ENCODE results near the gene INO80B.

The INO80B gene

DNA sequence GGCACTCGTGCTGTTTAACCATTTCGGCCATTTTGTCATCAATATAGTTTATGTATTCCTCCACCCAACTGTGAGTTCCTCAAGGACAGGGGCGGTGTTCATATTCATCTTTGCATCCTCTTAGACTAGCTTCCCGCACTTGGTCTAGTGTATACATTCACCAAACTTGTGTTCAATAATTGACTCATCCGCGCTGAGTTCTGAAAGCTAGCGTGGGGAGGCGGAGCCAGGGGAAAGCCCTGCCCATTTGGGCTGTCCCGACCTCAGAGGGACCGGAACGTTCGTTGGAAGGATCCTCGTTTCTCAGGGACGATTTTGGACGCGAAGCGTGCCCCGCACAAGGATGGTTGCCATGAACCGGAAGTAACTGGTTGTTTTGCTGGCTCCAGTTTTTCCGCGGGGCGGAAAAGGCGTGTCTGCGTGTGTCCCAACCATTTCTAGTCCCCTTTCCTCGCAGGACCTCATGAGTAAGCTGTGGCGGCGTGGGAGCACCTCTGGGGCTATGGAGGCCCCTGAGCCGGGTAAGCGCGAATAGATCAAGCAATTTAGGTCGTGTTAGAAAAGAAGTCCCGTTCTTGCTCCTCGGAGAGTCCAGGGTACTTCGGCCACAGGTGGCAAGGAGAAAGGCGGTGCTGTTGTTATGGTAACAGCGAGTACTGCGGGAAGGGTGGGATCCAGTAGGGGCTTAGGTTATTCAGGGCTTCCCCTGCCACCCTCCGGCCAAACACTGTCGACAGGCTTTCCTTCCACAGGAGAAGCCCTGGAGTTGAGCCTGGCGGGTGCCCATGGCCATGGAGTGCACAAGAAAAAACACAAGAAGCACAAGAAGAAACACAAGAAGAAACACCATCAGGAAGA, at the start of gene INO80B:
Gene INO80B (plus strand): TSS at position 434 of the 858 bp plus-strand sequence. CDS start 30 bp downstream, at position 464.
- peak within 1 kb of the TSS; percentile 65 for H3K4me3 ChIP-seq (ENCODE audit: low read length)
- TF ChIP-seq ZNF274 (IDR thresholded peaks at IDR 0.05; ENCODE audit: low read depth, low read length): no peak

DNA sequence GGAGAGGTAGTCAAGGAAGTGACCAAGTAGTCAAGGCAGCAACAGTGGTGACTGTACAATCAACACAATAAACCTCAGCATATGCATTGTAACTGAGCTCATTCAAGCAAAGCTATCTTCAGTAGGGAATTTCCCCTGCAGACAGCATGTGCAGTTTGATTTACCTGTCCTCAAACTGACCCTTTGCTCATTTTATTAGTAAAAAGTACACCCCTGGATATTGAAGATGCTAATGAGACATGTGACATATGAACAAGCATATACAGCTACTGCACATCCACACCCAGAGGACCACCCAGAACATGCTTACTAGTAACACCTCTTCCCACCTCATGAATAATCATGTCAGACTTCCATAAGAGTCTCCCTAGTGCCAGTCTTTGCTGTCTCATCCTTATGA, 48.9 kb upstream of the INO80B start:
- no peak for TF ChIP-seq ZNF274 (IDR thresholded peaks at IDR 0.05; ENCODE audit: low read depth, low read length)
- H3K4me3 ChIP-seq (ENCODE audit: low read length): no peak overlapping the region

DNA sequence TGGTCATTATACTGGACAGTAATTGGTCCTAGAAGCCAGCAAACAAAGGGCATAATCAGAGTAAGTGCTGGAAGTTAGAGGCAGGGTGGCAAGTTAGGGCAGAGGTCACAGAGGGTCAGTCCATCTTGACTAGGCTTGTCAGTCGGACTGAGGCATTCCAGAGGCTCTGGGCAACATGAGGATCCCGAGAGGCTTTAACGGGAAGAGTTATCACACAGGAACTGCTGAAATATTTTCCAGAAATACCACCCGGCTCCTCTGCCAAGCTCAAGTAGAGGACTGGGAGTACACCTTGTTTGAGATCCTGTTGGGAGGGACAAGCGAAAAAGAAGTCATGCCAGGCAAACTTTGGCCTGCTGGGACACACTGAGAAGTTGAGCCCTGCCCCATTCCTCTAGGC, 47.2 kb upstream of the INO80B start:
- no peak for TF ChIP-seq ZNF274 (IDR thresholded peaks at IDR 0.05; ENCODE audit: low read depth, low read length)
- no peak overlapping the region for H3K4me3 ChIP-seq (ENCODE audit: low read length)

DNA sequence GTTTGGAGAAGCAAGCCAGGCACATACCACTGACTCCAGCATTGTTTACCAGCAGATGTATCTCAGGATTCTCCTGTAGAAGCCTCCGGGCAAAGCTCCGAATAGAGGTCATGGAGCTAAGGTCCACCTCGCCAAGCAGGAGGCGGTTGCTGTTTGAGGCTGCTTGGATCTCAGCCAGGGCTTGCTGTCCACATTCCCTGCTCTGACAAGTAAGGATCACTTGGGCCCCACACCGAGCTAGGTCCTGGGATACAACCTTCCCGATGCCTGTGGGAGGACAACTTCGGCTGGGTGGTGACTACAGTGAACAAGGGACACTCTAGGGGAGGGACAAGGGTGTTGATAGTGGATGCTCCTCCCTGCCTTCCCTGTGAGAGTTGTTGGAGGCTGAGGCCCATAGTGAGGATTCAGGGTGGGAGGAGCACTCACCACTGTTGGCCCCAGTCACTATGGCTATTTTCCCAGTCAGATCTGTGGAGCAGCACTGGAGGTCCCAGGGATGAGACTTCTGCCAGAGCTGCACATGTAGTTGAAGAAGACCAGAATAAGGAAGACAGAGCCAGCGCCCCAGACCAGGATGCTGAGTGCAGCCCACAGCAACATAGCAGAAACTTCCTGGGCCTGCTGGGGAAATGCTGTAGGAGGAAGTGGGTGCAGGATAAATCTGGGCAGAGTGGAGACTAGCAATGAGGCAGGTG, 41.7 kb upstream of the INO80B start:
- no peak for TF ChIP-seq ZNF274 (IDR thresholded peaks at IDR 0.05; ENCODE audit: low read depth, low read length)
- no peak overlapping the region for H3K4me3 ChIP-seq (ENCODE audit: low read length)

DNA sequence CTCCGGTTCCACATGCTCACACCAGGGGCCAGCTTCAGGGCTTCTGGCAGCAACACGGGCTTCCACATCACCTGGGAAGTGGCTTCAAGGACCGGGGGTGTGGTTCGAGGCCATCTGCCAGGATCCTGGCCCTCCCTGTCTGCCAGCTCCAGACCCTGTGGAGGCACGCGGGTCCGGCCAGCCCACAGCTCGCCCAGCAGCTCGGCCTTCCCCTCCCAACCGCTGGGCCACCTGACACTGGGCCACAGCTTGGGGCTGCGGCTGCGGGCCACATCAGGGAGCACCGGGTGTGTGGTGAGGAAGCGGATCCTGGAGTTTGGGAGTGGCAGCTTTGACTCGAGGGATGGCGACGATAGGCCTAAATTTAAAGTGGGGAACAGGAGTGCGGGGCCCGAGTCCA, 40.4 kb upstream of the INO80B start:
- TF ChIP-seq ZNF274 (IDR thresholded peaks at IDR 0.05; ENCODE audit: low read depth, low read length): no peak
- H3K4me3 ChIP-seq (ENCODE audit: low read length): no peak overlapping the region; the same call in 1 of the 2 replicates

DNA sequence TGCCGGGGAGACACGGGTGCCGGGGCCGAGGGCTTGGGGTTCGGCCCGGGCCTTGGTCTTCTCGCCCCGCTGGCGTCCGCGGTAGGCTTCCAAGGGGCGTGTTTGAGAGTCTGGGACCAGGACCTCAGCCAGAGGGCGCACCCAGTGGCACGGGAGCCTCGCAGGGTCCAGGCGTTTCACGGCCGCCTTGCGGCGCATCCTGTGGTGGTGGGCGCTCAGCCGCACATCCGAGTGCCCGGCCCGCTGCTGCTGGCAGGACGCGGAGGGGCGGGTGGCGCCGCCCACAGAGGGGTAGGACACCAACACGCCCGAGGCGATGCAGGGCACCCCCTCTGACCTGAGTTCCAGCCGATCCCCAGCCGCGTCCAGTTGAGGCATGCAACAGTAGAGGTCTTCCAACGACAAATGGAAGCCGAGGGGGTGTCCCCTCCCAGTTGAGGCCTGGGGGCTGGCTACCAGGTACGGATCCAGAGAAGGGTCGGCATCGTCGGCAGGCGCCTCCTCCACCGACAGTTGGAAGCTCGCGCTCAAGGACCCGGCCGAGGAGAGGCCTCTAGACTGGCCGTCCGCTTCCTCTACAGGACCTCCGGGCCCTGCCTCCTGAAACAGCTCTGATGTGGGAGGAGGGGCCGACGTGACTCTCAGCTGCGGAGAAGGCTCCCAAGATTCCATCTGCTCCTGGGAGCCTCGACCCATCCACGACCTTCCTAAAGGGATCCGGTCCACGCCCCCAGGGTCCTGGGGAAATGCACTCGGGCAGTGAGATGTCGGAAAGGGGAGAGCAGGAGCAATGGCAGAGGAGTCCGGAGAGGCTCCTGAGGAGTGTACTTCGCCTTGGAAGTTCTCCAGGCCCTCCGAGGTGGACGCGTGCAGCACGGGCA, 39.8 kb upstream of the INO80B start:
- no peak for TF ChIP-seq ZNF274 (IDR thresholded peaks at IDR 0.05; ENCODE audit: low read depth, low read length)
- H3K4me3 ChIP-seq (ENCODE audit: low read length): peak overlapping the region; percentile 44; the same call in 1 of the 2 replicates

DNA sequence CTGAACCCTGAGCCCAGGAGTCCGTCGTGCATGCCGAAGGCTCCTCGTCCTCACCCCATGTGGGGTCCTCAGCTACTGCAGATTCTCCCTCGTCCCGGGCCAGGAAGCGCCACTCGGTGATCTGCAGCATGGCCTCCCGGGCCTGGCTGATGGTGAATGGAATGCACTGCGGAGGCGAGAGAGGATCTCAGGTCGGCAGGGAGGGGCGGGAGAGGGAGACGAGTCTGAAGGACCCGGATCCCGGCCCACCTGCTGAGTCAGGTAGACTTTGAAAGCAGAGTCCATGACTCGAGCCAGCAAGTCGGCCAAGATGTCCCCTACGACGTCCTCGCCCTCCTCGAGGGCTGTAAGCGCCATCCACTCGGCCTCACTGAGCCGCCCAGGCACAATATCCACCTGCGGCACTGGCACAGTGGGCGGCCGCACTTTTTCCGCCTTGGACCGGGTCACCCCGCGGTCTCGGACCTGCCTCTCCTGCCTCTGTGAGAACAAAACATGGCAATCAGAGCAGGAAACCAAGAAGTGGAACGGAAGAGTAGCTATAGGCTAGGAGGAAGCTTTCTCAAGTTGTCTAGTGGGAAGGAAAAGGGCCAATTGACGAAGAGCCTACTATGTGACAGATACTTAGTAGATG, 39.0 kb upstream of the INO80B start:
- H3K4me3 ChIP-seq (ENCODE audit: low read length): peak overlapping the region; percentile 44; the same call in 1 of the 2 replicates
- no peak for TF ChIP-seq ZNF274 (IDR thresholded peaks at IDR 0.05; ENCODE audit: low read depth, low read length)

DNA sequence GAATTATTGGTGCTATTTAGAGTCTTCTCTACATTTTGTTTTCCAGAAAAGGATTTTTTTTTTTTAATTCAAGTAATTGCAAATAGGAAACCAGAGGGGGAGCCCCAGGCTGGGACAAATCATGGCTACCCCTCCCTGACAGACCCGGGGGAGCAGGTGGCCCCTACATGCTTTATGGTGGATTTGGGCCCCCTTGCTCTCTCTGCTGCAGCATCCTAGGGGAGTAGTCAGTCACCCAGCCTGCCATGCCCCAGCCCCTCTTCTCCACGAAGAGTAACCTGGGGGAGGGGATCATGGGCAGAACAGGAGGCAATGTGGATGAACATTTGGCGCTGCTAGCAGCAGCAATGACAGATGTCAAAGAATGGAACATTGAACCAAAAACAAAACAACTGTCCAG, 38.1 kb upstream of the INO80B start:
- no peak for TF ChIP-seq ZNF274 (IDR thresholded peaks at IDR 0.05; ENCODE audit: low read depth, low read length)
- no peak overlapping the region for H3K4me3 ChIP-seq (ENCODE audit: low read length)

DNA sequence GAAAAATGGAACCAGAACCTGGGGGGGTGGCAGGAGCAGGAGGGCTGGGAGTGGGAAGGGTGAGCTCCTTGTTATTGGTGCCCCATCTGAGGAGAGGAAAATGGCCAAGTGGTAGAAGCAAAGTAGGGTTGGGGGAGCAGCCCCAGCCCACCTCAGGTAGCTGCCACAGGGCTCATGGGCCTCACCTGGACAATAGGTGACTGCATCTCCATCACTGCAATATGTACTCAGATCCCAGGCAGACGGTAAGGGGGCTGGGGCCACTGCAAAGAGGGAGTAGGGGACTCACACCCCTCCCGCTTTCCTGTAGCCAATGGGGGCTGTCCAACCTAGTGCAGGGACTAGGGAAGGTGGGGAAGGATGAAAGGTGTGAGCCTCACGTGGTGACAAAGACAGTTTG, 37.7 kb upstream of the INO80B start:
- no peak for TF ChIP-seq ZNF274 (IDR thresholded peaks at IDR 0.05; ENCODE audit: low read depth, low read length)
- H3K4me3 ChIP-seq (ENCODE audit: low read length): no peak overlapping the region

DNA sequence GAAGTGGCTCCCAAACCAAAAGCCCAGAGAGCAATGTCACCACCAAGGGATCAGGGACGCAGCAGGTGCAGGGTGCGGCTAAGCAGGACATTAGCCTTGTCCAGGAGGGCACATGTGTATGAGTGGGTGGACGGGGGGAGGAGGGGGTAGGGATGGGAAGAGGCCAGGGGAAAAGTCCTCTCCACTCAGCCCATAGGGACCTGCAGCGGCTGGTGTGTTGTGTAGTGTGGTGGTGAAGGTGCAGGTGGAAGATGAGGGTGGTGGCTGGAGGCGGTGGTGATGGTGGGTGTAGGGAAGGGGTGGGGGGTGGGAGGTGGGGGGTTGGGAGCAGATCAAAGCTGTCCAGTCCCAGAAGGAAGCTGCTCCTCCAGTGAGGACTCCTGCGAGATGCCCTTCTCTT, 37.1 kb upstream of the INO80B start:
- TF ChIP-seq ZNF274 (IDR thresholded peaks at IDR 0.05; ENCODE audit: low read depth, low read length): no peak
- H3K4me3 ChIP-seq (ENCODE audit: low read length): no peak overlapping the region

DNA sequence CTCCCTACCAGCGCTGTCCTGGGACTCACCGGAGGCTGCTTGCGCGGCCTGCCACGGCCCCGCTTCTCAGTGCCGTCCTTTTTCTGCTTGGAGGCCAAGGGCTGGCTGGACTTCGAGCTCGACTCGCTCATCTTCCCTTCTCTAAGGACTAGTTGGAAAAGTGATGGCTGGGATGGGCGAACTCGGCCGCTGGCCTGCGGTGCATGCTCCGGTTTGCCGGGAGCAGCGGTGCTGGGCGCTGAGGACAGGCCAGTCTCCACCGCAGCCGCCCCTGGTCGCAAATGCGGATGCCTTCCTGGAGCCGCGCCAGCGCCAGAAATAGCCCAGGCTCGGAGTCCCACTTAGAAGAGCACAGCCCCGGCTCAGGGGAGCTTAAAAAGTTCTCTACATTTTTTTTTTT, 36.6 kb upstream of the INO80B start:
- TF ChIP-seq ZNF274 (IDR thresholded peaks at IDR 0.05; ENCODE audit: low read depth, low read length): no peak
- H3K4me3 ChIP-seq (ENCODE audit: low read length): no peak overlapping the region; the same call in 1 of the 2 replicates

DNA sequence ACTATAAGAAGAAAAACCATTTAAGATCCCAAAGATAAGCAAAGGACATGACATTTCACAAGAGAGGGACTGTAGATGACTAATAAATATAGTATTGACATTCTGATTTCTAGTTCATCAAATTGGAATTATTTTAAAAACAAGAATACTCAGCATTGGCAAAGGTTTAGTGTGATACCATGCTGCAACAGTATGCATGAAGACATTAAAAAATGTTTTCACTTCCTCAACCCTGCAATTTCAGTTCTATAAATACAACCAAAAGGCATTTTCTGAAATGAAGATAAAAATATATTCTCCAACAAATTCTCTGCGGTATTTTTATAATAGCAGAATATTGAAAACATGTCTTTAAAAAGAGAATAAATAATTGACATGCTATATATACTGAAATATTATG, 35.5 kb upstream of the INO80B start:
- TF ChIP-seq ZNF274 (IDR thresholded peaks at IDR 0.05; ENCODE audit: low read depth, low read length): no peak
- H3K4me3 ChIP-seq (ENCODE audit: low read length): no peak overlapping the region

DNA sequence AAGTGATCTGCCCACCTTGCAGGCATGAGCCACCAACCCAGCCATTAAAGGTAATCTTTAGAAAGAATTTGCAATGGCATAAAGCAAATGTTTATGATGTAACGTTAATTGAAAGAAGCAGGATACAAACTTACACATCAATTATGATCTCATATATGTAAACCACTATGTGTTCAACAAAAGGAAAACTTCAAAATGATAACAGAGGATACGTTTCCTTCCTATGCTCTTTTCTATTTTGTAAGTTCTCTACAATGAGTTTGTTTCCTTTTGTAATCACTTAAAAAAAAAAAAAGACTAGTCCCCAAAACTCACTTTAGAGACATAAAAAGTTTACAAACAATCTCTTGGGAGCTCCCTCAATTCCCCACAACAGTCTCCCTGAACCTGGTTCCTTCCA, 34.9 kb upstream of the INO80B start:
- TF ChIP-seq ZNF274 (IDR thresholded peaks at IDR 0.05; ENCODE audit: low read depth, low read length): no peak

DNA sequence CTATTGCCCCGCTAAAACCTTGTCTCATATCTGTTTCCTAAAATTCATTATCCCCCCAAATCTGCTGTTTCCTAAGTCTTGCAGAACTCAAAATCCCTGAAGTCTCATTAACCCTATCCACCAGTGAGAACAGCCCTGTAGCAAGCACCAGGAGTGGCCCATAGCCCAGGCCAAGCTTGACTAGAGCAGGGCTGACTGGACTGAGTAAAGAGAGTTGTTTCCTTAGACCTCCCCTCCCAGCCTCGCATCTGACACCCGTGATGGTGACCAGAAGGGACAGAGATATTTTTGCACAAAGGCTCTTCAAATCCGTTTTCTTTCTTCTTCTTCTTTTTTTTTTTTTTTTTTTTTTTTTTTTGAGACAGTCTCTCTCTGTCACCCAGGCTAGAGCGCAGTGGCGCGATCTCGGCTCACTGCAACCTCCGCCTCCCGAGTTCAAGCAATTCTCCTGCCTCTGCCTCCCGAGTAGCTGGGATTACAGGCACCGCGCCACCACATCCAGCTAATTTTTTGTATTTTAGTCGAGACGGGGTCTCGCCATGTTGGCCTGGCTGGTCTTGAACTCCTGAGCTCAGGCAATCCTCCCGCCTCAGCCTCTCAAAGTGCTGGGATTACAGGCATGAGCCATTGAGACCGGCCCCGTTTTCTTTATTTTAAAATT, 34.3 kb upstream of the INO80B start:
- peak overlapping the region; percentile 69 for H3K4me3 ChIP-seq (ENCODE audit: low read length)

More for the DNA sequence above, 34.9 kb upstream of the INO80B start:
- H3K4me3 ChIP-seq (ENCODE audit: low read length): no peak overlapping the region

Measured in GM08714 (cell line).